HG03060 (cell line): Measurements from ENCODE around the gene KIF6.

Experiments
- ATAC-seq: cut with Tn5 transposase; IDR thresholded peaks from one replicate; pipeline ENCODE4 v1.9.1; 2021; ENCODE audit warnings: low read depth, moderate number of reproducible peaks; ENCODE audit not compliant: unreplicated experiment

Gene KIF6, protein sequence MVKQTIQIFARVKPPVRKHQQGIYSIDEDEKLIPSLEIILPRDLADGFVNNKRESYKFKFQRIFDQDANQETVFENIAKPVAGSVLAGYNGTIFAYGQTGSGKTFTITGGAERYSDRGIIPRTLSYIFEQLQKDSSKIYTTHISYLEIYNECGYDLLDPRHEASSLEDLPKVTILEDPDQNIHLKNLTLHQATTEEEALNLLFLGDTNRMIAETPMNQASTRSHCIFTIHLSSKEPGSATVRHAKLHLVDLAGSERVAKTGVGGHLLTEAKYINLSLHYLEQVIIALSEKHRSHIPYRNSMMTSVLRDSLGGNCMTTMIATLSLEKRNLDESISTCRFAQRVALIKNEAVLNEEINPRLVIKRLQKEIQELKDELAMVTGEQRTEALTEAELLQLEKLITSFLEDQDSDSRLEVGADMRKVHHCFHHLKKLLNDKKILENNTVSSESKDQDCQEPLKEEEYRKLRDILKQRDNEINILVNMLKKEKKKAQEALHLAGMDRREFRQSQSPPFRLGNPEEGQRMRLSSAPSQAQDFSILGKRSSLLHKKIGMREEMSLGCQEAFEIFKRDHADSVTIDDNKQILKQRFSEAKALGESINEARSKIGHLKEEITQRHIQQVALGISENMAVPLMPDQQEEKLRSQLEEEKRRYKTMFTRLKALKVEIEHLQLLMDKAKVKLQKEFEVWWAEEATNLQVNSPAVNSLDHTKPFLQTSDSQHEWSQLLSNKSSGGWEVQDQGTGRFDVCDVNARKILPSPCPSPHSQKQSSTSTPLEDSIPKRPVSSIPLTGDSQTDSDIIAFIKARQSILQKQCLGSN

GRCh38 chr6:39724787-39725631, at the start of gene KIF6:
Gene KIF6, minus strand, starts transcription at chr6:39725408. Its CDS starts 98 bp downstream, at chr6:39725310.
- peak; percentile 53 for ATAC-seq

- ATAC-seq, result no peak
Observed at GRCh38 chr6:39773782-39774181, 48.6 kb upstream of the KIF6 start.

- ATAC-seq, result no peak
Observed at GRCh38 chr6:39772559-39773273, 47.5 kb upstream of the KIF6 start.

GRCh38 chr6:39770446-39770845, 45.2 kb upstream of the KIF6 start:
- ATAC-seq, result no peak

DNA sequence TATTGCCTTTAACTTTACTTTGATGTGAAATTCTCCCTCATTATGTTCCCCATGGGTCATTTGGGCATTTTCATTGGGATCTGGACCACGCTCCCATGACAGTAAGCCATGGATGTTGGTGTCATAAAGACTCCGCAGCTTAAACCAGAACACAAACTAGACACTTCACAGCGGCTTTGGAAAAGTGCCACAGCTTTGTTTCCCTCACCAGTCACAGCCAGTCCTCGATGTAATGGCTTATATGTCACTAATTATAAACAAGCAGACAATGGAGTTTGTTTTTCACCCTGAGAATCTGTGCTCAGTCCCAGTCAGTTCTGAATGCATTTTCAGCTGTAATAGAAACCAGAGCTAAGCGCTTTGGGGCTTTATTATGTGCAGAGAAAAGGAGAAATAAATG, 43.8 kb upstream of the KIF6 start:
- no peak for ATAC-seq

DNA sequence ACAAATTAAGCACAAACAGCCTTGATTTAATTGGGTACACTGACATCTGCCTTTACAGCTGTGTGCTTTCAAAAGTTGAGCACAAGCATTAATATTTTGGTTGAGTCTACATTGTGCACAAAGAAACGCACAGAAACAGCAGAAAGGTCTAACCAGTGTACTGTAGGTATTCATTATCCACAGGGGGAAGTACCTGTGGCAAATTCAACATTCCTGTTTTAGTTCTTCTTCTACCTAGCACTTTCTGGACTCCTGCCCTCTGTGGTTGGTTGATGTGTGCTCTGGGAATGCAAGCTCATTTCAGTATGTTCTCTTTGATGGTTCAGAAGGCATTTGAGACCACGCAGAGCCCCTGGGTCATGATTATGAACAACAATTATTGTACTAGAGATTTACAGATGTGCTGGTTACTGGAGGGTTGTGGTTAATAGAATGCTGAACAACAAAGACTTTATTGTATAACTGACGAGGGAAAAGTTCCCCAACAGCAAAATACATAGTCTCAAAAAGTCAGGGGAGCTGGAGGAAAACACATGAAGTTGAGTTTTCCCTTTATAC, 40.4 kb upstream of the KIF6 start:
- ATAC-seq, result no peak

DNA sequence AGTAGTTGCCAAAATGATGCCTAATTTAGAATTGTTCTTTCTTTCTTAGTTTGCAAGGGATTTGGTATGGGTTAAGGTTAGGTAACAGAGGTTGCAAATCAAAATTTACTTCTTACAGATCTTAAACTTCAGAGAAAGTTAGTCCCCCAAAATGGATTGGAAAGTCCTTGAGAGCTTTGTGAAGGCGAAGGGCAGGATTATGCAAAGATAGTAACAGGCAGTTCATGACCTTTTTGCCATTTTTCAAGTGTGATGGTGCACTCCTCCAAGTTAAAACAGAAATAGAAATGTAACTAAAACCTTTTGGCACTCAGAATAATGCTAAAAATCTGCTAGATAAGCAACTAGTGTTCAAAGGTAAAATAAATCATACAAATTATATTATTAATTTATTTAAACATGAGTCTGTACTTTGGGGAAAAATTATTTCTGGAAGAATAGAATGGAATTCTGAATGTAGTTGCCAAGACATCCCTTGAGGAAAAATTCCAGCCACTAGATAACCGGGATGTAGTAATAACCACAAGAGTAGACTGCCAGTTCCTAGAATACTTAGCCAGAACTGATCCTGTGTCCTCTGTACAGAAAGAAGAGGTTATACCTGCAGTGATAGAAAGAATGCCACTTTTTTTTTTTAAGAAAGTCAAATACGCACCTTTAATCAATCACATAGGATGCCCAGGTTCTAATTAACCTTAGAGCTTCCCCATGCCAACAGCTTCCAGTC, 35.2 kb upstream of the KIF6 start:
- no peak for ATAC-seq

- ATAC-seq, result no peak
Observed at GRCh38 chr6:39758905-39759605, 33.8 kb upstream of the KIF6 start.

- no peak for ATAC-seq
Observed at GRCh38 chr6:39756582-39756981, 31.4 kb upstream of the KIF6 start.

GRCh38 chr6:39755231-39755630, 30.0 kb upstream of the KIF6 start:
- no peak for ATAC-seq

DNA sequence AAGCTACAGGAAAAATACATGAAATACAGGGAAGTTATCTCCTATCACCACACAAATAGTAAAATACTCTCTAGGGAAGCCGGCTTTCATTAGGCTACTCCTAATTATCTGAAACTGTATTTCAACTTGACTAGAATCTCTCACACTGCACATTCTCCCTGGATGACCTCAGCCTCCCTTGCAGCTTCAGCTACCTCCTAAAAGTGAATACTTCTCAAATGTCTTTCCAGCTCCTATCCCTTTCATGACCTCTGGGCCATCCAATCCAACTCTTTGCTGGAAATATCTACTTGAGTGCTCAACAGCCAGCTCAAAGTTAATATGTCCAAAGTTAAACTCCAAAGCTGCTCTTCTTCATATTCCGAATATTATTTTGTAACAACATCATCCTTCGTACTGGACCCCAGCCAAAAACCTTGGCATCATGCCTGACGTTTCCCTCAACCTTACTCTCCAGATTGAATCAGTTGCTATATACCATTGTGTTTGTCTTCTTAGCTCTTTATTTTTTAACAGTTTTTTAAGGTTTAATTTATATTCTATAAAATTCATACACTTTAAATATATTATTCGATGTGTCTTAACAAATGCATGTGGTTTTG, 29.4 kb upstream of the KIF6 start:
- ATAC-seq, result no peak

DNA sequence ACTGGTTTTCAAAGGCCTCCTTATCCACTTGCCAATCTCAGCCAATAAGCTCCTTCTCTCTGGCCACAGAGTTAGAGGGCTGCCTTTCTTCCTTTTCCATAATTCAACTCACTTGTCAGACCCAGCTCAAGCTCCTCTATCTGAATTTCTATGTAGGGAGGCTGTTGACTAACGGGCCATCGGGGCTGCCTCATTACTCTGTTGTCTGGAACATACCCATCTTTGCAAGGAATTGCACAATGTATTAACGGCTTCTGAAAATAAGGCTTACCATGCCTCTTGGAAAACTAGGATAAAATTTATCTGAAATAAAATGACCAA, 28.5 kb upstream of the KIF6 start:
- no peak for ATAC-seq

DNA sequence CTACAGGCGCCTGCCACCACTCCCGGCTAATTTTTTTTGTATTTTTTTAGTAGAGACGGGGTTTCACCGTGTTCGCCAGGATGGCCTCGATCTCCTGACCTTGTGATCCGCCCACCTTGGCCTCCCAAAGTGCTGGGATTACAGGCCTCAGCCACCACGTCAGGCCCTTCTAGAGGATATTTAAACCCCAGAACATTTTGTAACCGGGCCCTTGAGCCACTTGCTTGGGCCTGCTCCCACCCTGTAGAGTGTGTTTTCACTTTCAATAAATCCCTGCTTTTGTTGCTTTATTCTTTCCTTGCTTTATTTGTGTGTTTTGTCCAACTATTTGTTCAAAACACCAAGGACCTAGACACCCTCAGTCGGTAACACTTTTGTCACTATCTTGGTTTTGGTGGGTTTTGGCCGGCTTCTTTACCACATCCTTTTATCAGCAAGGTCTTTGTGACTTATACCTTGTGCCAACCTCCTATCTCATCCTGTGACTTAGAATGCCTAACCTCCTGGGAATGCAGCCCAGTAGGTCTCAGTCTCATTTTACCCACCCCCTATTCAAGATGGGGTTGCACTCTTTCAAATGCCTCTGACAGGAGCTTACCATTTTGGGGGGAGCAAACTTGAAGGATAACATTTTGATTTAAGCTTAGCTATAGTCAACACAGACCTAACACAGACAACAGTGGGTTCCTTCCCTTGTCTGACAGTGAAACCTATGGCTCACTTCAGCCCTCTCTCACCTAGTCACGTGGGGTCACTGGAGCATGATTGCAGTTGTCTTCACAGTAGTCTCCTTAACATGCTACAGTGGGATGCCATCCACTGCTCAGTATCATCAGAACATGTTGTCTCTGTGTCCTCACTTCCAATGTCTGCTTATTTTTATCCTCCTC, 27.9 kb upstream of the KIF6 start:
- no peak for ATAC-seq

GRCh38 chr6:39746795-39747194, 21.6 kb upstream of the KIF6 start:
- no peak for ATAC-seq

DNA sequence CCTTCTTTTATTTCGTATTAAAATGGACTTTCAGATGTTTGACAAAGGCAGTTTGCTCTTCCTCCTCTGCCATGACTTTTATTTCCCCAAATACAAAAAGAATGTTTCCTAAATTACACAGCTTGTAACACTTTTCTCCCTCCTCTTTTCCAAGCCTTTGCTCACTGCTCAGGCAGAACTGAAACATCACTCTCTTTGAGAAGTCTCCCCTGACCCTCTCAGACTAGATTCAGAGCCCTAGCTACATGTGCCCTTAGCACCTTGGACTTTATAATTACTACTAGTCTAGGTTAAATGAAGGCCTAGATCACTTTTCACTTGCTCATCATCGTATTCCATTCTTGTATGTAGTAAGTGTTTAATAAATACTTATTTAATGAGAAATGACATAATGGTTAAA, 8.5 kb upstream of the KIF6 start:
- ATAC-seq, result no peak

DNA sequence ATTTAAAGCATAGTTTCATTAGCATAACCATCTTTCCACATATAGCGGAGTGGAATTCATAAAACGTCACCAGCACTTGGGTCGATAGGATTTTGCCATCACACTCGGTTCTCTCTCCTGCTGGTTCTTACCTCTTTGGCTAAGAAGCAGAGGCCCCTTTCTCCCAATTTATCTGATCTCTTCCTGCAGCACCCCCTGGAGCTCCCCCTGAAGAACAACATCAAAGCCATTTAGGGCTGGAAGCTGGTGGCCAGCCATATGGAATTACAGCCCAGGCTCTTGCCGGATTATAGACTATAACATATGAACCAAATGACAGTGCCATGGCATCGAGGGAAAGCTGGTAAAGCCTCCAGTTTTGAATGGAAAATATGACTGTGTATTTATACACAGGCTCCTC, 6.4 kb upstream of the KIF6 start:
- no peak for ATAC-seq

GRCh38 chr6:39729945-39730344, 4.7 kb upstream of the KIF6 start:
- ATAC-seq, result no peak

DNA sequence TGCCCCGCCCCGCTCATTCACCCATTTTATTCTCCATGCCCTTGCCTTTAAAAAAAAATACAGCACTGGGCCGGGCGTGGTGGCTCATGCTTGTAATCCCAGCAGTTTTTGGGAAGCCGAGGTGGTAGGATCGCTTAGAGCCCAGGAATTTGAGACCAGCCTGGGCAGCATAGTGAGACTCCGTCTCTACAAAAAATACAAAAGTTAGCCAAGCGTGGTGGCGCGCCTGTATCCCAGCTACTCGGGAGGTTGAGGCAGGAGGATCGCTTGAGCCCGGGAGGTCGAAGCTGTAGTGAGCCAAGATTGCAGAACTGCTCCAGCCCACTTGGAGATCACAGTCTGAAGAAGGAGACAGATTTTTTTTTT, 407 bp upstream of the KIF6 start:
- ATAC-seq, result no peak
